Stimulated activated CD4-positive, alpha-beta T cell treated with anti-CD3 and anti-CD28 coated beads, TNF-alpha, amount 100 ng/mL, for 48 hours (primary cell): ENCODE data around the gene LGALS9.
"Not testable (repeated sequence)": the region's sequence is repeated elsewhere in the genome, so short reads cannot be mapped to it uniquely, and the experiment has no call there.

ENCODE experiments used
- DNase-seq, 3 donors: peaks; one replicate each; pipeline ENCODE4 v3.0.0-alpha.2; 2020; ENCODE audit warnings: low read depth in 3 of 3

LGALS9 gene

DNA sequence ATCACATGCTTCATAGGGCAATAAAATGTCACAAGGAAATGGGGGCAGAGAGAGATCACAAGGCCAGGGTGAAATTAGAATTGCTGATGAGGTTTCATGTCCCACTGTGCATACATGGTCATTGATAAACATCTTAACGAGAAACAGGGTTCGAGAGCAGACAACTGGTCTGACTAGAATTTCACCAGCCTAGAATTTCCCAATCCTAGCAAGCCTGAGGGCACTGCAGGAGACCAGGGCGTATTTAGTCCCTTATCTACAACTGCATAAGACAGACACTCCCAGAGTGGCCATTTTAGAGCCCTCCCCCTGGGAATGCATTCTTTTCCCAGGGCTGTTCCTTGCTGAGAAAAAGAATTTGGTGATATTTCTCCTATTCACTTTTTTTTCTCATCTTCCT lies 55.3 kb downstream of the LGALS9 start:
- not testable (repeated sequence) for DNase-seq

DNA sequence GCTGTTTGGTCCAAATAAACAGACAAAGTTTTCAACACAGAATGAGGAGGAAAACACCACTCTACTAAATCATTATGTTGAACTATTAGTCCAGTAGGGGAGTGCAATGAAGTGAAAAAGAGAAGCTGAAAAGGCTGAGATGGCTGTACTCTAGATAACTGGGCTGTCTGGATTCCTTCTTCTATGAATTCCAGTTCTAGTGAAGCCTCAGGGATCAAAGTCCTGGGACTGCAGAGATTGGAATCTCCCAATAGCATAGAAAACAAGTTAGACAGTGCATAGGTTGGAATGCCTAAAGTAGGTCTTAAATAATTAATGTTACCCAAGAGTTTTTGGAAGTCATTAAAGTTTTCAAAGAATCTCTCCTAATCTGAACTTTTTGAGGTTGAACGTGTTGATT lies 59.9 kb downstream of the LGALS9 start:
- DNase-seq, result no peak

GRCh38 chr17:27695254-27695814 lies 64.3 kb downstream of the LGALS9 start:
- not testable (repeated sequence) for DNase-seq
